GM20000 (cell line): ENCODE data around the gene PARD3.

Experiments used
- DNase-seq: peaks from one replicate; pipeline ENCODE4 v3.0.0; 2012; ENCODE audit warnings: low spot score
- CTCF ChIP-seq: IDR thresholded peaks from 2 replicates; pipeline ENCODE4 v1.5.1; 2012; ENCODE audit warnings: mild to moderate bottlenecking, control low read depth; ENCODE audit errors: extremely low read depth, missing control alignments

PARD3 gene

GRCh38 chr10:34177445-34177844 is 637.7 kb downstream of the PARD3 start:
- no peak for DNase-seq
- TF ChIP-seq CTCF = no peak

DNA sequence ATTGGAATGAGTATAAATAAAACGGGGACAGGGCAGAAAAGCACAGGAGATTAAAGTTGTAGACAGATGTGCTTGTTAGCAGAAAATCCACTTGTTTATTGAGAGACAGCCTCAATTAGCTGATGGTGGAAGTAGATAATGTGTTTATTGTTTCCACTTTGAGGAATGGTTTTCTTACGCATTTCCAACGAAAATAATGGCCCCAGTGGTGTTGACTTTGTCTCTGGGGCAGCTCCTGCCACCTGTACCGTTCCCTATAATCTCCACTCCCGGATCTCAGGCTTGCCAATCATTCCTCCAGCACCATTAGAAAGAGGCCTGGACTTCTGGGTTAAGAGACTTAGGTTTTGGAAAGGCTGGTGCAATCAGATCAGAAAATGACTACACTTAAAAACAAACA is 638.7 kb downstream of the PARD3 start:
- no peak for DNase-seq
- TF ChIP-seq CTCF = no peak

- no peak for DNase-seq
- no peak for TF ChIP-seq CTCF
Observed at GRCh38 chr10:34175121-34175520, 640.0 kb downstream of the PARD3 start.

- no peak for DNase-seq
- no peak for TF ChIP-seq CTCF
Observed at GRCh38 chr10:34172936-34173533, 642.1 kb downstream of the PARD3 start.

DNA sequence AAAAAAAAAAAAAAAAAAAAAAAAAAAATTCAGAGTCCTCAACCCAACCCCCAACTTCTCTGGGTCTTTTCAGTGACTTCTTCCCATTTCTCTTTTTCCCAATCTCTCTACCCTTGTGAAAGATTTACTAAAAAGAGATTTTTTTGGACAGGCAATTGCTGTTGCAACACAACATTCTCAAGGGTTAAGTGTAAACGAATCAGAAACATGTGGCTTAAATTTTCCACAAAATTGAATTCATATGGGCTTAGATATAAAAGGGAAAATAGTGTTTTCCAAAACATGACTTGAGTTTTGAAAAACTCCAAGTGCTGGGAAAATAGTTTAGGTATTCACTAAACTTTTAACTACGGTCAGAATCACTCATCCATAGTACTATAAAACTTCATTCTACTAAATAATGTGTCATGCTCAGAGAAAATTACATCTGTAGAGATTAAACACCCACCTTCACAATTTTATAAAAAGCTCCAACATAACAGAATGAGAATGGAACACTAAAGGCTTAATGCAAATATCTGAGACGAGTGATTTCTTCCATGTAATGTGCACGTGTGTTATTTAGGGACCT is 643.1 kb downstream of the PARD3 start:
- no peak for TF ChIP-seq CTCF
- no peak for DNase-seq

DNA sequence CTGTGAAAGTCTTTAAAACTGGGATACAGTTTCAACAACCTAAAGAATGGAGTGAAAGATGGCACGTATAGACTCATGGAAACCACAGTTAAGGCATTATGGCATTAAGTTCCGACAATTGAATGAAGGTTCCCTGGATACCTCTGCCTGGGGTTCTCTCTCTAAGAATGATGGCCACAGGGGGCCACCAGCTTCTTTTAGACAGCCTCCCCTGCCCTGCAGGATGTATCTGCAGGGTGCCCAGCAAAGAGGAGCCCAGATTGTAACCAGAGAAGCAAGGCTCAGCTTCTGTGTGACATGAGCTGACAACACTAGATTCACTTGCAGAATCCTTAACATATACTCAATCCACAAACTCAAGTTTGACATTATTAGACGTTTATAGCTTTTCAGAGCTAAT is 645.4 kb downstream of the PARD3 start:
- no peak for TF ChIP-seq CTCF
- DNase-seq = no peak

DNA sequence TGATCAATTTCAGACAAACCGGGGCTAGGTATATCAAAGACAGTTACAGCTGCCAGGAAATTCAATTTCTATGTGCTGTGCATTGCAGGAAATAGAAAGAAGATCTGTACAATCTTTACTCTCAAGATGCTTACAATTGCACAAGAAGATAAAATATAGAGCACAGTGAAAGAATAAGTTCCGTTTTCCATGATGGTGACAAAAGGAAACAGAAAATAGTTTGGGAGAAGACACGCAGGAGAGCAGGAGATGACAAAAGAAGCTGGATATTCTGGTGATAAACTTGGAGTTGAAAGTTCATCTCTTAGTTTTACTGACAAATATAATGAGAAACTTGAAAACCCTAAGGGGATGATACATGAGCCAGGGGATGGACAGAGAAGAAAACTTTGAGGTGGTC is 646.0 kb downstream of the PARD3 start:
- no peak for DNase-seq
- no peak for TF ChIP-seq CTCF
